H7 (cell line): Measurements from ENCODE around the gene KRT81. TPM values are rescaled to one million over a fixed set of nuclear protein-coding genes. Genes with fewer than 3 reads are reported as not detected.

Experiments
- DNase-seq: peaks from one replicate; pipeline ENCODE4 v3.0.0; 2012
- H3K27me3 ChIP-seq: 2 replicates; pipeline ENCODE4 v1.6.0; 2011; ENCODE audit warnings: mild to moderate bottlenecking, low read length; ENCODE audit not compliant: control insufficient read depth, insufficient read depth
- H3K36me3 ChIP-seq: replicated peaks from 2 replicates; pipeline ENCODE4 v1.5.1; 2011; ENCODE audit warnings: low read length; ENCODE audit not compliant: control insufficient read depth, insufficient read depth
- H3K4me3 ChIP-seq: 2 replicates; pipeline ENCODE4 v1.5.1; 2011; ENCODE audit warnings: low read depth, mild to moderate bottlenecking, control low read depth, low read length, moderate library complexity; ENCODE audit not compliant: insufficient read depth
- total RNA-seq: library from RNA; depleted of rRNA; stranded (reverse); fragments of >200 nt; shearing (Covaris generic); gene quantifications from 2 replicates; pipeline ENCODE4 v1.2.3, GENCODE V29; 2014; rRNA removed

KRT81 gene
- not detected in 2 replicates for total RNA-seq

DNA sequence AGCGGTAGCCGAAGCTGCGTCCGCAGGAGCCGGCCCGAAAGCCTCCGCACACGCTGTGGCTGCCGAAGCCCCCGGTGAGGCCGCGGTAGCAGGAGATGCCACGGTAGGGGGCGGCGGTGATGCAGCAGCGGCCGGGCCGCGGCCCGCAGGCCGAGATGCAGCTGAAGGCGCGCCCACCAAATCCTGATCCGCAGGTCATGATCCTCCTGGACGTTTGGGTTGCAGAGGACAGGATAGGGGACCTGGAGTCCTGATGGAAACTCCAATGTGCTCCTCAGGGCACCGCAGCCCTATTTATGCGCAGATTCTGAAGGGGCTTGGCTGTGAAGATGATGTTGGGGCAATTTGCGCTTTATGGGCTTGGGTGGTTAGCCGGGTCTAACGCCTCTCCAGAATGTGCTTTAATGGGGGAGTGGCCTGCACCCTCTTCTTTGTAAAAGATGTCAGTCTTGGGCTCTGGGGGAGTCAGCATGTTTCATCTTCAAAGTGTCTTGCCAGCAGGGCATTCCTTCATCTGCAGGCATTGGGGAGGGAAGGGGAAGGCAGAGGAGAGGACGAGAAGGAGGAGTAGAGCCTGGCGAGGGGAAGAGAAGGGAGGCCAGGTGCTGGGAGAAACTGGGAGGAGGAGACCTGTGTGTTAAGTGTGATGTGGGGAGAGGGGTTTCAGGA lies at the start of gene KRT81:
TSS of gene KRT81 (minus strand) at position 268 of the 669 bp plus-strand sequence. CDS start at position 199, 69 bp downstream.
- peak; percentile 55 for DNase-seq
- Histone ChIP-seq H3K27me3 (no peaks in the 10 kb centered on the region), H3K4me3 (no peak within 1 kb of the TSS), H3K36me3 (no peaks in the 10 kb centered on the region)

DNA sequence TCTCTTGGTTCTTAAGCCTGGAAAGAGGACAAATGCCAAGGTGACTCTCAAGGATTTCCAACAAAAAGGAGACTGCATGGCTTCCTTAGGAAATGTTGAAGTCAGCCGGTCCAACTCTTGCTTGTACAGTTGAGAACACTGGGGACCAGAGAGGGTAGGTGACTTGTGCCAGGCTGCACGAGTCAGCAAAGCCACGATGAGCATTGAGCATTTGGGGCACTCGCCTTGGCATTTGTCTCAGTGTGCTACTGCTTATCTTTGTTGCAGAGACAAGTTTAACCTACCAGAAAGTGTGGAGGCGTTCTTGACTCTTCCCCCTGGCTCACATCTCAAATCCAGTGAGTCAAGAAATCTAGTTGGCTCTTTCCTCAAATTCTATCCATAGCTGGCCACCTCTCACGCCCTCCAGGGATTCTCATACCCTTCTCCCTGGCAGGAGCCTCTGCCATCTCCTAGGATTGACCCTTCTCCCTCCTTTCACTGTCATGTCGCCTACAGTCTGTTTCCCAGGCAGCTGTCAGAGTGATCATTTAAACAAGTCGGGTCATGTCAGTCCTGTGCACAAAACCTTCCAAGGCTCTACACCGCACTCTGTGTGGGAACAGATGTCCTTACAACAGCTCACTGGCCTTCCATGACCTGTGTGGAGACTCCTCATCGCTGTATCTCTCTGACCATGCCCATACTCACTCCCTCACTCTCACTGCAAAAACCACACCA lies 47.1 kb upstream of the KRT81 start:
- Histone ChIP-seq H3K36me3 (no peaks in the 10 kb centered on the region), H3K27me3 (no peaks in the 10 kb centered on the region), H3K4me3 (no peak overlapping the region)
- DNase-seq, result no peak

DNA sequence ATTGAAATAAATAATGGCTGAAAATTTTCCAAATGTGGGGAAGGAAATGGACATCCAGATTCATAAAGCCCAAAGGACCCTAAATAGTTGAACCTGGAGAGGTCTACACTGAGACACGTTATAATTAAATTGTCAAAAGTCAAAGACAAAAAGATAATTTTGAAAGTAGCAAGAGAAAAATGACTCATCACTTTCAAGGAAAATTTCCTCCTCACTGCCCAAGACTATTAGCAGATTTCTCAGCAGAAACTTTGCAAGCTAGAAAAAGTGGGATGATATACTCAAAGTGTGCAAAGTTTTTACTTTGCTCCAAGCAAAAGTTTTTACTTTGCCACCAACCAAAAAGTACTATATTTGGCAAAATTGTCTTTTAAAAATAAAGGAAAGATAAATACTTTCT lies 45.7 kb upstream of the KRT81 start:
- H3K36me3 ChIP-seq, result no peaks in the 10 kb centered on the region
- no peak for DNase-seq

DNA sequence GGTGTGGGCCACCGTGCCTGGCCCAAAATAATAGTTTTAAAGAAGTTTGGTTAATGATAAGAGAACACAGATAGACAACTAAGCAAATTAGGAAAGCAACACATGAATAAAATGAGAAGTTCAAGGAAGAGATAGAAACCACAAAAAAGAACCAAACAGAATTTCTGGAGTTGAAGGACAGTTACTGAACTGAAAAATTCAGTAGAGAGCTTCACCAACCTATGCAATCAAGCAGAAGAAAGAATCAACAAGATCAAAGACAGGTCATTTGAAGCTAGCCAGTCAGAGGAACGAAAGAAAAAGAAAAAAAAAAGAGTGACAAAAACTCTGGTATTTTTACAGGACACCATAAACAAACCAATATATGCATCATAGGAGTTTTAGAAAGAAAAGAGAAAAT lies 45.3 kb upstream of the KRT81 start:
- no peak overlapping the region for H3K4me3 ChIP-seq
- H3K27me3 ChIP-seq, result no peaks in the 10 kb centered on the region
- no peak for DNase-seq
- no peaks in the 10 kb centered on the region for H3K36me3 ChIP-seq

More for the DNA sequence above, 45.7 kb upstream of the KRT81 start:
- Histone ChIP-seq H3K4me3 (no peak overlapping the region), H3K27me3 (no peaks in the 10 kb centered on the region)

DNA sequence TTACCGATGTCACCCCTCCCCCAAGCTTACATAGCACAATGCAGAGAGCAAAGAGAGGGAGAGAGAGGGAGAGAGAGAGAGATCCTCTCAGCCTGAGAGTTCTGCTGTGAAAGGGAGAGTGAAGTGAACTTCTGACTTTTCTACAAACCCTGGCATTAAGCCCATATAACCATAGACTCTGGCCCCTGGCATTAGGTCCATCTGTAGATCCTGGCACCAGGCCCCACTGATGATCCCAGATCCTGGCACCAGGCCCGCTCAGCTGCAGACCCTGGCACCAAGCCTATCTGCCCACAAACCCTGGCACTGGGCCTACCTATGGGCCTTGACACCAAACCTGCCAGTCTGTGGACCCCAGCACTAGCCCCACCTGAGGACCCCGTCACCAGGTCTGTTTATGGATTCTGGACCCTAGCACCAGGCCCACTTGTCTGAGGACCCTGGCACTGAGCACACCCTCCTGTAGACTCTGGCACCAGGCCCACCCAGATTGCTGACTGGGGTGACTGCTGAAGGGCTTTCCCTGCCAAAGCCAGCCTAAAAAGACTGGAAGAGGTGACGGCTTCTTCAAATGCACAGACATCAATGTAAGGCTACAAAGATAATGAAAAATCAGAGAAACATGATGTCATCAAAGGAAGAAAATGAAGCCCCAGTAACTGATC lies 44.4 kb upstream of the KRT81 start:
- Histone ChIP-seq H3K36me3 (no peaks in the 10 kb centered on the region), H3K27me3 (no peaks in the 10 kb centered on the region), H3K4me3 (no peak overlapping the region)
- DNase-seq, result no peak

DNA sequence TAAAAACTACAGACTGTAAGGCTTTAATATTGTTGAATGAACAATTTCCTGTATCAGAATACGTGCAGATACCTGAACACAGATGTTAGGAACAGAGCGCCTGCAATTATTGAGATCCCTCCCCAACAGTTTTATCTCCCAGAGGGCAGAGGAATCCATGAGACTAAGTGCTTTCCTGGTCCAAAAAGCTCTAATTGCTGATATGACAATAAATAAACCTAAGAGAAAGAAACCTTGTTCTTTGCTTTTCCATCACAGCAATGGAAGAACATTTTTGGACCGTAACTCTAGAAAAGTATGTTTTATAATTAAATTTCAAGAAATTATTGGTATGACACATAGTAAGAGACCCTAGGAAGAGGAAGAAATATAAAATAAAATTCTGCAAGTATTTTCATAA lies 42.9 kb upstream of the KRT81 start:
- no peaks in the 10 kb centered on the region for H3K27me3 ChIP-seq
- no peaks in the 10 kb centered on the region for H3K36me3 ChIP-seq
- H3K4me3 ChIP-seq, result no peak overlapping the region
- no peak for DNase-seq

DNA sequence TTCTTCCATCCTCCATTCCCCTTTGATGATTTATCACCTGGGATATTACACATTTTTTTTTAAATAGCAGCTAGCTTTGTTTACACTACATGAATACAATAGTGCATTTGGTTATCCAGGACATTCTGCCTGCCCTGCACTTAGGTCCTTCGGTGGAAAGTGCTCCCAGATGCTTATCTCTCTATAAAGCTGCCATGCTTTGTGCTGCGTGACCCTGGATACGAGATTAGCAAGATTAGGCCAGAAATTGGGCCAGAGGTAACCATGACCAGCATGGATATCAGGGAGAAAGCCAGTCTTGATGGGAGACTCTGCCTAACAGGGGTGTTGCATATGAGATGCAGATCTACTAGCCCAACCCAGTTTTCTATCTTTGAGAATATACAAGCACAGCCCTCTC lies 42.0 kb upstream of the KRT81 start:
- Histone ChIP-seq H3K4me3 (no peak overlapping the region), H3K36me3 (no peaks in the 10 kb centered on the region), H3K27me3 (no peaks in the 10 kb centered on the region)
- no peak for DNase-seq

DNA sequence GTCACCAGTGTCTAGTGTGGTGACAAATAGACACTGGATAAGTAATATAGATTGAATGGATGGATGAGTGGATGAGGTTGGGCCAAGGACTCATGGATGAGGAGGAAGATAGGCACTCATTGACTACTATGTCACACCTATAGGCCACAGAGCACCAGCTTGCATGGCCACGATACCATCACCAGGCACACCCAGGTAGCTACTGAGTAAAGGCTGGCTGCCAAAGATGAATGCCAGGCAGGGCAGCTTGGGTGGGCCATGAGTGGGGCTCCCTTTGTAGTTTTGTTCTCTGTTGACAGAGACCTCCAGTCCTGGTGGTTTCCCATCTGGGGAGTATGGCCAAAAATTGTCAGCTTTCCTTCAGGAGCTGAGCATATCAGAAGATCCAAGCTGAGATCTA lies 41.0 kb upstream of the KRT81 start:
- H3K36me3 ChIP-seq, result no peaks in the 10 kb centered on the region
- no peak overlapping the region for H3K4me3 ChIP-seq
- no peaks in the 10 kb centered on the region for H3K27me3 ChIP-seq
- no peak for DNase-seq

DNA sequence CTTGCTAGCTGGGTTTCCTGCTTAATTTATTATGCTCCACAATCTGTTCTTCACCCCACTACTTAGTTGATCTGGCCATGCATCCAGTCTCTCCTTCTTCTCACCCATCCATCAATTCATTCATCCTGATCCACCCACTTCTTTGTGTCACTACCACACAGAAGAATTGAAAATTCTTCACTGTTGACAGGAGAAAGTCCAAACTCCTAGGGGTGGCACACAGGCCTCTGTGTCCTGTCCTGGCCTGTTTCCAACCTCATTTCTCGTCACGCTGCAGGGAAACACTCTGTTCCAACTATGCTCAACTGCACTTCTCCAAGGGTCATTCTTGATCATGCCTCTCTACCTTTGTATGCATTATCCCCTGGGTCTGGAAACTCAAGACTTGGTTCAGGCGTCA lies 40.5 kb upstream of the KRT81 start:
- H3K27me3 ChIP-seq, result no peaks in the 10 kb centered on the region
- no peak overlapping the region for H3K4me3 ChIP-seq
- DNase-seq, result no peak

DNA sequence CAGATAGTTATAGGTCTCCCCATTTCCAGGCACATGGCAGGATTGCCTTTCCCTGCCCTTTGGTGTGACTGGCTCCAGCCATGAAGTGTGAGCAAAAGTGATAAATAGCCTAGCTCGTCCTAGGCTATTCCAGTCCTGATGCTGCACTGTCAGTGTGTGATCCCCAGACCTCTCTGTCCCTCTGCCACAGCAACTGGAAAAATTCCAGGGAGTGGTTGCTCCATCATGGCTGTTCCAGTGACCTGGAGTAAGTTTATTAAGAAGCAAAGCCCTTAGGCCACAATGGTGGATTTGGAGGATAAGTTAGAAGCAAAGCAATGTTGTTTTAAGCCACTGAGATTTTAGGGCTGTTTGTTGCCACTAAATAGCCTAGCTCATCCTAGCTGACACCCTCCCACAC lies 39.7 kb upstream of the KRT81 start:
- DNase-seq, result no peak

More for the DNA sequence above, 40.5 kb upstream of the KRT81 start:
- no peaks in the 10 kb centered on the region for H3K36me3 ChIP-seq

DNA sequence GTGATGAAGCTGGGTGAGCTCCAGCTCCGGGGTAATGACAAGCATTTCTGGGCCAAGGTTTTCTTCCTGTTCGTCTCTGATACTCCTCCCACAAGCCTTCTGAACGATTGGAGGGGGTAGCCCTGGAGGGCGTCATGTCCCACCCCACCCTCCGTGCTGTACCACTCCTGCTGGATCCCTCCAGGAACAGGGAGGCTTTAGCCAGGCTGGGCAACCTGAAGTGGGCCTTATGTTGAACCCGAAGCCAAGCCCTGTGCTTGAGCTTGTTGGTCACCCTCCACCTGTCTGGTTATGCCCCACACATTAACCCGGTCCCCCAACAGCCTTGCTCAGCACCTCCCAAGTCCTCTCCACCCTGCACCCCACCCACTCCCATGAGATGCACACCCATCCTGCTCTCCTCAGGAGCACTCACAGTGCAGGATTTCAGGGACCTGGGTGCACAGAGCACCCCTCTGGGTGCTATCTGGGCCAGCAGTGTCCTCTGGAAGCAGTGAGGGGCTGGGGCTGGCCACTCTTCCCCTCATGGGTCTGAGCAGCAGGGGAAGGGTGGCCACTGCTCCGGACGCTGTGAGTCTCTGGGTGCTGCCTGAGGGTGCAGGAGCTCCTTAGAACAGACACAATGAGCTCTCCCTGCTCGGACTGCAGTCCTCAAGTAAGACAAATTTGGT lies 36.6 kb upstream of the KRT81 start:
- Histone ChIP-seq H3K36me3 (no peaks in the 10 kb centered on the region), H3K4me3 (no peak overlapping the region), H3K27me3 (no peaks in the 10 kb centered on the region)
- no peak for DNase-seq

More for the DNA sequence above, 39.7 kb upstream of the KRT81 start:
- H3K36me3 ChIP-seq, result no peaks in the 10 kb centered on the region
- H3K27me3 ChIP-seq, result no peaks in the 10 kb centered on the region
- no peak overlapping the region for H3K4me3 ChIP-seq

DNA sequence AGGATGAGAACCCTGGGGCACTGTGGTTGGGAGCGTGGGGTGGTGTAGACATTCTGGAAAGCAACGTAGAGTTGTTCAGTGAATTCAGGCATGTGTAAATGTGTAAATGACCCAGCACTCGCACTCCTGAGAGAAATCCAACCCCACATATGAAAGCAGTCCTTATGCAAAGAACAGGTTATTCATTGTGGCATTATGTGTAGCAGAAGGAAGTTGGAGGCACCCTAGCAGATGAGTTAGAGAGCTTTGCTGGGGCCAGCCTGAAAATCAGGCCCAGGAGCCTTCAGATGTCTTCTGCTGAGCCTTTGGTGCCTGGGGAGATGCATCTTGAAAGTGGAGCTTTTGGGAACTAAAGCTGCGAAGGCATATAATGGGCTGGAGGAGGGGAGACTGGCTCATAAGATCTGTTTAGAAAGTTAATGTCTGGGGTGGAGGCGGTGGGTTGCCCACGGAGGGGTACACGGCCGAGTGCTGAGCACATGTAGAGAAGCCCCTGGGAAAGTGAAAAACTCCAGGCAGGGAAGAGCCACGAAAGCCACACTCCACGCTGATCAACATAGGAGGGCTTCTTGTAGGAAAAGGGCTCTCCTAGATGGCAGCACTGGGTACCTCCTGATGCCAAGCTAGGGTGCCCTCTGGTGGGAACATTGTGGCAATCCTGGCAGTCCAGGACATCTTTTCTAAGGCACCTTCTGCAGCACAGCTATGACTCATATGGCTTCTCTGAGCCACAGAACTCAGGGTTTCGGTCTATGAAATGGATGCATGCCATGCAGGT lies 35.9 kb upstream of the KRT81 start:
- H3K27me3 ChIP-seq, result no peaks in the 10 kb centered on the region
- DNase-seq, result peak; percentile 92
- no peak overlapping the region for H3K4me3 ChIP-seq
- no peaks in the 10 kb centered on the region for H3K36me3 ChIP-seq

DNA sequence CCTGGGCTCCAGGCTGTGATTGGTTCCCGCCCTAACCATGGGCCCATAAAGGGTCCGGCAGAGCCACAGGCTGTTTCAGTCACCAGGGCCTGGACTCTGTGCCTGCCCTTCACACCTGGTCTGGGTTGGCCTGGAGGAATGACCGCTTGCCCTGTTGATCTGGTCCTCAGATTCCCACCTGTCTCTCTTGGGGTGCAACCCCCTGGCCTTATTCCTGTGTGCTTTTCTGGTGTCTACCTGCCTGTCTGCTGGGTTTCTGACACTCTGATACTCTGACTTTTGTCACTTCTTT lies 32.8 kb upstream of the KRT81 start:
- no peak for DNase-seq
- Histone ChIP-seq H3K4me3 (no peak overlapping the region), H3K27me3 (no peaks in the 10 kb centered on the region), H3K36me3 (no peaks in the 10 kb centered on the region)

DNA sequence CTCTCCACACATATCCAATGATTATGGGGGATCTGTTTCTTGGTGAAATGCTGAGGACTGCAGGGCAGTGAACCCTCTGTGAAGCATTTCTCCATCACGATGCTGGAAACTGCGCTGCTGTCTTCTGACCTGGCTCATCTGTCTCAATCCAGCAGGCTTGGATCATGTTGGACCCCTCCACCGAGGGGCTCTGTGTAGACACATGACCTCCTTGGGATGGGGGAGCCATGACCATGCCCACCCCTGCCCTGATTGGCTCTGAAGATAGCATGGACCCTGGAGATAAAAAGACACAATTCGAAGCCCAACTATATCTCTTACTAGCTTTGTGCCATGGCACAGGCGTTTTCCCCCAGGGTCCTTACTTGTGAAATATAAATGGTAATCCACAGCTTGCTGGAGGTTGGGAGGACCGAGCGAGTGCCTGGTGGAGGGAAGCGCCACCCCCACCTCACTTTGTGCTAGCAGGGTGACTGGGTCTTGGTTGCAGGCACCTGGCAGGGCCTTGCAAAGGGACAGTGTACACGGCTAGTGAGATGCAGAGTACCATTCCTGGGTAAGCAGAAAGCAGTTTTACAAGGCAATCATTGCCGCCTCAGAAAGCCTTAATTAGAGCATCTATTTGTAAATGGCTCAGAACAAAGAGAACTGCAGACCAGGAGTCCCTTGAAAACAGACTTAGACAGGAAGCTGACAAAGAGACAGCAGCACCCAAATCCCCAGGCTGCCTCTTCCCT lies 32.2 kb upstream of the KRT81 start:
- Histone ChIP-seq H3K27me3 (no peaks in the 10 kb centered on the region), H3K36me3 (no peaks in the 10 kb centered on the region), H3K4me3 (no peak overlapping the region)
- no peak for DNase-seq
